OCI-LY3 (cell line): ENCODE results near the gene PRDM7.

Source experiments
- CTCF ChIP-seq: fragments of 200-600, 300-600 bp; sonication (generic); IDR thresholded peaks from 2 replicates; pipeline ENCODE4 v1.5.1; 2014; ENCODE audit warnings: antibody characterized with exemption, low read length, low read depth
- EZH2phosphoT487 ChIP-seq: fragments of 200-600 bp; shearing (Covaris generic); IDR thresholded peaks from 2 replicates; pipeline ENCODE4 v1.6.1; 2018; ENCODE audit warnings: antibody characterized with exemption, mixed run types, low read depth

GRCh38 chr16:90055371-90055770, 21.8 kb downstream of the PRDM7 start:
- TF ChIP-seq CTCF, result no peak
- TF ChIP-seq EZH2phosphoT487, result no peak
